ENCODE measurements around the gene STK10. TPM values are rescaled to one million over a fixed set of nuclear protein-coding genes. Genes with fewer than 3 reads are reported as not detected.
A peak's percentile ranks its signal among the peaks of the same experiment; 100 is the strongest.

The STK10 gene
- total RNA-seq, 3 donors from 2014 or later, result 62.1 to 79.0 (median 72.6) TPM

GRCh38 chr5:172095368-172096206, 92.4 kb downstream of the STK10 start:
- Mint-ChIP-seq H3K4me3 (no peak overlapping the region), H3K36me3 (ENCODE audit: insufficient read depth) (peaks cover 13% of the 10 kb centered on the region), H3K9me3 (no peaks in the 10 kb centered on the region), H3K4me1 (ENCODE audit: low read depth) (peaks cover 3% of the 10 kb centered on the region), H3K27me3 (ENCODE audit: low read depth) (no peaks in the 10 kb centered on the region)
- ATAC-seq (no peak), DNase-seq (no peak)

- no peak for ATAC-seq
- Mint-ChIP-seq H3K27me3 (ENCODE audit: low read depth) (no peaks in the 10 kb centered on the region), H3K9me3 (no peaks in the 10 kb centered on the region), H3K4me1 (ENCODE audit: low read depth) (peaks cover 4% of the 10 kb centered on the region), H3K4me3 (no peak overlapping the region), H3K36me3 (ENCODE audit: insufficient read depth) (peaks cover 24% of the 10 kb centered on the region)
- DNase-seq, result no peak
Observed at GRCh38 chr5:172093965-172094364, 94.1 kb downstream of the STK10 start.

- no peaks in the 10 kb centered on the region for H3K27me3 Mint-ChIP-seq (ENCODE audit: low read depth)
- peaks cover 24% of the 10 kb centered on the region for H3K36me3 Mint-ChIP-seq (ENCODE audit: insufficient read depth)
- ATAC-seq (no peak), DNase-seq (no peak)
- peaks cover 3% of the 10 kb centered on the region for H3K4me1 Mint-ChIP-seq (ENCODE audit: low read depth)
- no peak overlapping the region for H3K4me3 Mint-ChIP-seq
- no peaks in the 10 kb centered on the region for H3K9me3 Mint-ChIP-seq
Observed at GRCh38 chr5:172093559-172093958, 94.5 kb downstream of the STK10 start.

- ATAC-seq (no peak), DNase-seq (no peak)
- Mint-ChIP-seq H3K4me1 (ENCODE audit: low read depth) (peaks cover 3% of the 10 kb centered on the region), H3K27me3 (ENCODE audit: low read depth) (no peaks in the 10 kb centered on the region), H3K4me3 (no peak overlapping the region), H3K36me3 (ENCODE audit: insufficient read depth) (peaks cover 20% of the 10 kb centered on the region), H3K9me3 (no peaks in the 10 kb centered on the region)
Observed at GRCh38 chr5:172091956-172092732, 95.9 kb downstream of the STK10 start.

- ATAC-seq (no peak), DNase-seq (no peak)
Observed at GRCh38 chr5:172090976-172091547, 97.0 kb downstream of the STK10 start.

GRCh38 chr5:172089298-172090117, 98.5 kb downstream of the STK10 start:
- Mint-ChIP-seq H3K27me3 (ENCODE audit: low read depth) (no peaks in the 10 kb centered on the region), H3K9me3 (no peaks in the 10 kb centered on the region), H3K36me3 (ENCODE audit: insufficient read depth) (peaks cover 25% of the 10 kb centered on the region), H3K4me1 (ENCODE audit: low read depth) (peaks cover 9% of the 10 kb centered on the region), H3K4me3 (no peak overlapping the region)
- no peak for DNase-seq
- ATAC-seq, result no peak

More at GRCh38 chr5:172090976-172091547, 97.0 kb downstream of the STK10 start:
- peaks cover 23% of the 10 kb centered on the region for H3K36me3 Mint-ChIP-seq (ENCODE audit: insufficient read depth)
- no peak overlapping the region for H3K4me3 Mint-ChIP-seq
- no peaks in the 10 kb centered on the region for H3K9me3 Mint-ChIP-seq
- peaks cover 6% of the 10 kb centered on the region for H3K4me1 Mint-ChIP-seq (ENCODE audit: low read depth)
- no peaks in the 10 kb centered on the region for H3K27me3 Mint-ChIP-seq (ENCODE audit: low read depth)

GRCh38 chr5:172088801-172089200, 99.2 kb downstream of the STK10 start:
- ATAC-seq (no peak), DNase-seq (no peak)
- H3K4me1 Mint-ChIP-seq (ENCODE audit: low read depth), result peaks cover 9% of the 10 kb centered on the region
- H3K4me3 Mint-ChIP-seq, result no peak overlapping the region
- no peaks in the 10 kb centered on the region for H3K27me3 Mint-ChIP-seq (ENCODE audit: low read depth)
- H3K9me3 Mint-ChIP-seq, result no peaks in the 10 kb centered on the region
- peaks cover 25% of the 10 kb centered on the region for H3K36me3 Mint-ChIP-seq (ENCODE audit: insufficient read depth)

- Mint-ChIP-seq H3K4me3 (no peak overlapping the region), H3K27me3 (ENCODE audit: low read depth) (no peaks in the 10 kb centered on the region), H3K9me3 (no peaks in the 10 kb centered on the region), H3K4me1 (ENCODE audit: low read depth) (peaks cover 9% of the 10 kb centered on the region), H3K36me3 (ENCODE audit: insufficient read depth) (peaks cover 35% of the 10 kb centered on the region)
- DNase-seq, result no peak
- no peak for ATAC-seq
Observed at GRCh38 chr5:172086194-172086975, 101.6 kb downstream of the STK10 start.

- DNase-seq, result no peak
- H3K4me3 Mint-ChIP-seq, result no peak overlapping the region
- no peak for ATAC-seq
- peaks cover 9% of the 10 kb centered on the region for H3K4me1 Mint-ChIP-seq (ENCODE audit: low read depth)
- no peaks in the 10 kb centered on the region for H3K27me3 Mint-ChIP-seq (ENCODE audit: low read depth)
- H3K9me3 Mint-ChIP-seq, result no peaks in the 10 kb centered on the region
- H3K36me3 Mint-ChIP-seq (ENCODE audit: insufficient read depth), result peaks cover 32% of the 10 kb centered on the region
Observed at GRCh38 chr5:172085738-172086137, 102.3 kb downstream of the STK10 start.

- ATAC-seq, result no peak
- Mint-ChIP-seq H3K9me3 (no peaks in the 10 kb centered on the region), H3K36me3 (ENCODE audit: insufficient read depth) (peaks cover 40% of the 10 kb centered on the region), H3K27me3 (ENCODE audit: low read depth) (no peaks in the 10 kb centered on the region), H3K4me3 (no peak overlapping the region), H3K4me1 (ENCODE audit: low read depth) (peaks cover 24% of the 10 kb centered on the region)
- DNase-seq, result no peak
Observed at GRCh38 chr5:172082180-172082579, 105.8 kb downstream of the STK10 start.

- H3K4me3 Mint-ChIP-seq, result no peak overlapping the region
- H3K36me3 Mint-ChIP-seq (ENCODE audit: insufficient read depth), result peaks cover 49% of the 10 kb centered on the region
- no peaks in the 10 kb centered on the region for H3K27me3 Mint-ChIP-seq (ENCODE audit: low read depth)
- no peak for ATAC-seq
- DNase-seq, result no peak
- peaks cover 18% of the 10 kb centered on the region for H3K4me1 Mint-ChIP-seq (ENCODE audit: low read depth)
- no peaks in the 10 kb centered on the region for H3K9me3 Mint-ChIP-seq
Observed at GRCh38 chr5:172079876-172080275, 108.1 kb downstream of the STK10 start.

- Mint-ChIP-seq H3K4me1 (ENCODE audit: low read depth) (peaks cover 18% of the 10 kb centered on the region), H3K36me3 (ENCODE audit: insufficient read depth) (peaks cover 52% of the 10 kb centered on the region), H3K27me3 (ENCODE audit: low read depth) (no peaks in the 10 kb centered on the region), H3K9me3 (no peaks in the 10 kb centered on the region), H3K4me3 (no peak overlapping the region)
- ATAC-seq (peak; percentile 25 to 43), DNase-seq (no peak)
Observed at GRCh38 chr5:172078726-172079345, 109.2 kb downstream of the STK10 start.
